ENCODE measurements around the gene SH3TC2.

SH3TC2 gene

DNA sequence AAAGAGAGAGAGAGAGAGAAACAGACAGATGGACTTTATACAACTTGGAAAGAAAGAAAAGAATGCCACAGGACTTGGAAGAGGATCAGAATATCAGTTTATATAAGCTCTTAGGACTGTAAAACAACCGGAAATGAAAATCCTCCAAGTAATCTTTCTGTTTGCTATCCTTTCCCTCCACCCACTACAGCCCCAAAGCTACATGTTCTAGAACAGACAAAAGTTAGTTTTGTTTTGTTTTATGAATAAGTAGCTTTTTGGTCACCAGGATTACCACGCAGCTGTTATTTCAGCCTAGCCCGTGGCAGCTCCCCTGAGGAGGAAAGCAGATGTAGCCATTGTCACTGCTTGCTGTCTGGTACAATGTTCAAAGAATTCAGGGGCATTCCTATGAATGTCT lies 66.6 kb downstream of the SH3TC2 start:
- no peak for DNase-seq

DNA sequence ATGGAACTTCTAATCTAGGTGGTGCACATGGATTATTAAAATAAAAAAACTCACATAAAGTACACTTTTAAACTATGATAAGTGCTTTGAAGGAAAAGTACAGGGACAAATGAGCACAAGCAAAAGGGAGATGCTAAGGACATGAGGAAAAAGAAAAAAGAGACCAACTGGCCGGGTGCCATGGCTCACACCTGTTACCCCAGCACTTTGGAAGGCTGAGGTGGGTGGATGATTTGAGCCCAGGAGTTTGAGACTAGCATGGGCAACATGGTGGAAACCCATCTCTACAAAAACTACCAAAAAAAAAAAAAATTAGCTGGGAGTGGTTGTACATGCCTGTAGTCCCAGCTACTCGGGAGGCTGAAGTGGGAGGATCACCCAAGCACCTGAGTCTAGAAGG lies 67.1 kb downstream of the SH3TC2 start:
- no peak for DNase-seq

DNA sequence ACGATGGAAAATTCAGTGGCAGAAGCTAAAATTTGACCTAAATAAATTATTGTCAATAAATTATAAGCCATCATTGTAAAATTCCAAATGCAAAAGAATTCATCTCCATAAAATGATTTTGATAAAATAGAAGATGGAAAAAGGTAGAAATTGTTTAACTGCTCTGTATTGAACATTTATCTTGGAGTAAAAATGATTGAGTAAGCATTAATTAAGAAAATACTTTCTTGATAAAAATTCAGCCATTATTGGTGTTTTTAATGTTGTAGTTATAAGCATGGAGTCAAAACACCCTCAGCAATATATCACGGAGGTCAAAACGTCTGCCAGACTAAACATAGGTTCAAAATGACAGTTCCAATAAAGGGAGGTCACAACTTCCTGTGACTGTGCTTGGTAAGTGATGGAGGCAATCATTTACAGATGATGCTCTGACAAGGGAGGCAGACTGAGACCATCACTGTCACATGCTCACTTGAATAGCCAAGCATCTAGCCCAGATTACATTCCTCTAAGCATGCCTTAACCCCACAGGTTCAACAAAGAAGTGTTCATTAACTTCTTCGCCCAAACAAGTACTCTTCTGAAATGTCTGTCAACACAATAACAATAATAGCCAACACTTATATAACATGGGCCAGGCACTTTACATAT lies 69.5 kb downstream of the SH3TC2 start:
- no peak for DNase-seq

DNA sequence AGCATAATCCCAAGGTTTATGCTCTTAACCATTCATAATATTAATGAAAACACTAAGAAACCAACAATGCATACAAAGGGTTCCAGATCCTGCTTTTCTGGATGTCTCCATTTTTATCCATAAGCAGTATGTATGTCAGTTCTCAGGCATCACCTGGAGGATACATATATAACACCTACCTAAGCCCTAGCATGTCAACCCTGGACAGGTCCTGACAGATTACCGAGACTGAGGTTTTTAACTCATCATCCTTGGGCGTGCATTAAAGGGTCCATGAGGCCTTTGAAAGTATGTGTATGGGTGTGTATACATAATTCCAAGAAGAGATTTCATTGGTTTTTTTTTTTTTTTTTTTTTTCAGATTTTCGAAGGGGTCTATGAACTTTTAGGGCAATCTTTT lies 70.6 kb downstream of the SH3TC2 start:
- DNase-seq = no peak

DNA sequence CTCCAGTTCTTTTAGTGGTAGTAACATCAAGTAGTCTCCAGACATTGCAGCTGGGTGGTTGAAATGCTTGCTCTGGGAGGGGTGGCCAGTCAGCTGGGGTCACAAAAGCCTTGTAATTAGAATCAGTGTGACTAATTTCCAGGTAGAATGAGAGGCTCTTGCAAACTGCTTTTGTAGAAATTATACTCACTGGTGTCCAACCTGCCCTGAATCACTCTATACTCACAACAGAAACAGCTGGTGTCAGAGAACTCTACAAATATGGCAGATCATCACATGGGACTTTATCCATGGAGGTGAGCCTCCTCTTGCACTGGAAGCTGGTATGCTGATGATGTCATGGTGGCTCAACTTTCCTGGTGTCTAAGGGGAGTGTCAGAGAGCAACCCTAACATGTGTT lies 71.3 kb downstream of the SH3TC2 start:
- DNase-seq = no peak

DNA sequence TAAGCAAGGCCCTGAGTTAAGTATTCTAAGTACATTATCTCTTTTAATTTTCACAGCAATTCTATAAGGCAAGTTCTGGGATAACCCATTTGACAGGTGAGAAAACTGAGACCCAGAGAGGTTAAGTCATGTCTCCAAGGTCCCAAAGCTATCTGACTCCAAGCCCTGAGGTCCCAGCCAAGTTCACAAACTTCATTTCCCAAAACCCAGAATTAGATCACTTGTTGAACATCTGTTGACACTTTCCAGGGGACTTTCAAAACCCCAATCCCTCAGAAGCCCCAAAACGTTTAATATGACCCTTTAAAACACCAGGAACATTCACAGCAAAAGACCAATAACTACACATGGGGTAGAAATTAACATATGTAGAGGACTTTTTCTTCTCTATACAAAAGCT lies 72.0 kb downstream of the SH3TC2 start:
- no peak for DNase-seq

DNA sequence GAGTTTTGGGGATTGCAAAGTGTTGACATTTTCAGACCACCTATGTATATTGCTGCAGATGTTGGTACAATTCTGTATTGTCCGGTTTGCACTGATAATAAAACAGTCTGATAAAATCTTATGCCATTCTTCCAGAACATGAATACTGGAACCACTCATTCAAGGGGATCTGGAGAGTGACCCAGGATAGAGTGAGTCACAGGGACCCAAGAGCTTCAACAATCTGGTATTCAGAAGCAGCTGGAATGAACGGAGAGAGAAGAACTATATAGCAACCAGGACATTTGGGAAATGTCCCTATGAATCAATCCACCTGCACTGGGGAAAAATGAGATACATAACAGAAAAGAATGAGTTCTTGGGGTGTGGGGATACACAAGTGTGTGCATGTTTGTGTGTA lies 73.3 kb downstream of the SH3TC2 start:
- no peak for DNase-seq

DNA sequence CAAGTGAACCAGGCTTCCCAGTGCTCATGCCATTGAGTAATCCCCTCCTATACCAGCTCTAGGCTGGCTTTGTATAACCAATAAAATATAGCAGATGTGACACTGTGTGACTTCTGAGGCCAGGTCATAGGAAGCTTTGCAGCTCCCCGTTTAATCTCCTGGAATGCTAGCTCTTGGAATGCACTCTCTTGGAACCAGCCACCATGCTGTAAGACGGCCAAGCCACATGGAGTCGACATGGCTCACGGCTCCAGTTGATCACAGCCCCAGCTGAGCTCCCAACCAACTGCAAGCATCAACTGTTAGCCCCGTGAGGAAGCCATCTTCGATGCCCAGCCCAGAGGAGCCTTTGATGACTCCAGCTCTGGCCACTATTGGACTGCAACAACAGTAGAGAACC lies 74.5 kb downstream of the SH3TC2 start:
- DNase-seq = no peak

DNA sequence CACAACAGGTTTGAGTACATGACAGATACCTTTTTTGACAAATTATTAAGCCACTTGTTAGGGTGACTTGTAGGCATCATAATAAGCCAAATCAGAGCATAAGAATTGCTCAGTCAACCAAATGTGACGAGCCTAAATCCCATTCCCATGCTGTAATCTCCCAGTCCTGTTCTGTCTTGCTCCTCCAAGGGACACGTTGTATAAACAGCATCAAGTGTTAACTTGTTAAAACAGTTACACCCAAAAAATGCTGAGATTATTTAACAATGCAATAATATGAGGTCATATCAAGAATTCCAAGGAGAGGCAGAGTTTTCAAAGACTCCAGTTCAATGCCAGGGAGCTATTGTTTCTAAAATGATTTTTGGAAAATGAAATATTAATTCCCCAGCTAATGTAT lies 76.2 kb downstream of the SH3TC2 start:
- DNase-seq = no peak

DNA sequence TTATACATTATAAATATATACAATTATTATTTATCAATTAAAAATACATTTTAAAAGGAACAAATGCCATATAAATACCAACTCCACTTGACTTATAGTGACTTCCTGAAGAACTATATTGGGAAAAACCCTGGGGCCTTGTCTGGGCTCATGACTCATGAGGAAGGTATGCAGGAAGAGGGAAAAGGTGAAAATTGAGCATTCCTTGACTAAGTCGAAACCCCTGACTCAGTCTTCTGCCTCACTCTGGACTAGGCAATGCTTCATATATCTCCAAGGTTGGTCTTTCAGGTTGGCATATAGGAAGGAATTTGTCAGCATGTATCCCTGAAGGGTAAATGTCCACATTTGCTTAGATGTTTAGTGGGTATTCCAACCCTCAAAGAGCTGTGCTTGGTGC lies 78.5 kb downstream of the SH3TC2 start:
- no peak for DNase-seq

DNA sequence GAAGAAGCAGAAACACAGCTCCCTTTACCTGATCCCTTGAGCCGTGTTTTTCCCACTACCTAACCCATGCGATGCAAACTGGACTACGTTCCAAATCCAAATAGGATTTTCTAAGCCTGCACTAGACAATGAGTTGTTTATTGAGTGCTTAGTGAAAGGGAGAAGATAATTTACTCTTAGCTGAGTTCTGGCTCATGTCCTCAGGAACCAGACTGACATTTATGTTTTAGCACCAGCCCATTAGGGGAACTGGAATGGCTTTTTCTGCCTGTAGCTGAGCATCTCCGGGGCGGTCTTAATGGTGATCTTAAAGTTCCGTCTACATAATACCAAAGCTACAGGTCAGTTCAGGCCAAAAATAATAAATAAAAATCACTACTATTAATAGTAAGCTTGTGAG lies 81.5 kb downstream of the SH3TC2 start:
- no peak for DNase-seq

DNA sequence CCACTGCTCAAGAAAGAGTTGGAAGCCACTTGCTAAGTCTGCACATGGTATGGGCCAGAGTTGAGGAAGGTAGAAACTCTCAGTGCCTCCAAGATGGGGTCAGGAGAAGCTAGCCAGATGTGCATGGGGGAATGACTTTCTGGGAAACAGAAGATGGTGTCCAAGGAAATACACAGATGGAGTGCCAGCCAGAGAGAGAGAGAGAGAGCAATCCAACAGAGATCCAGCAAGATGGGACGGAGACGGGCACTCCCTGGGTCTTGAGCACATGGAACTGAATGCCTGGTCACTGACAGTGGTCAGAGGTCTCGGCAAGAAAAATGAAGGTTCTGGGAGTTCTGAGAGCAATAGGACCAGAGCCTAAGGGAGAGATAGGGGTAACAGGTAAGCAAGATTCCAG lies 82.1 kb downstream of the SH3TC2 start:
- DNase-seq = no peak

DNA sequence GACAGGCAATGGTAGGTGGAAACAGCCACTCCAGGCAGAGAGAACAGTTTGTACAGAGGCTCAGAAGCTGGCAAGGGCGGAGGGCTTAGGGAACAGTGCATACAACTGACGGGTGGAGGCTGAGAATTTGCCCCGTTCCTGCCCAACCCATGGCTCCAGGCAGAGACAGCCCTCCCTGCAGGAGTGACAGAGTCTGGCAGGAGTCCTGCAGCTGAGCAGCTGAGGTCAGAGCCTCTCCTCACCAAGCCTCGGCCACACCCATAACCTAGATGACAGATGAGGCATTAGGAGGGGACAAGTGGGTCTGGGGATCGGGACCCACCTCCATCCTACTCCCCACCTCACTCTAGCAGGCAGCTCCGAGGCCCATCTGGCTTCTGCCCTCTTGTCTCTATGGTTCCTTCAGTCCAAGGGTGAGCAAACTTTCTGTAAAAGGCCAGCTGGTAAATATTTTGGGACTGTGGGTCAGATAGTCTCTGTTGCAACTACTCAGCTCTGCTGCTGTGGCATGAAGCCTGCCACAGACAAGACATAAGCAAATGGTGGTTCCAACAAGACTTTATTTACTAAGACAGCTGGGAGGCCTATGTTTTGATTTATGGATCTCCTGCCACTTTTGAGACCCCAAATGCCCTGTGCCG lies 83.7 kb downstream of the SH3TC2 start:
- DNase-seq = no peak

DNA sequence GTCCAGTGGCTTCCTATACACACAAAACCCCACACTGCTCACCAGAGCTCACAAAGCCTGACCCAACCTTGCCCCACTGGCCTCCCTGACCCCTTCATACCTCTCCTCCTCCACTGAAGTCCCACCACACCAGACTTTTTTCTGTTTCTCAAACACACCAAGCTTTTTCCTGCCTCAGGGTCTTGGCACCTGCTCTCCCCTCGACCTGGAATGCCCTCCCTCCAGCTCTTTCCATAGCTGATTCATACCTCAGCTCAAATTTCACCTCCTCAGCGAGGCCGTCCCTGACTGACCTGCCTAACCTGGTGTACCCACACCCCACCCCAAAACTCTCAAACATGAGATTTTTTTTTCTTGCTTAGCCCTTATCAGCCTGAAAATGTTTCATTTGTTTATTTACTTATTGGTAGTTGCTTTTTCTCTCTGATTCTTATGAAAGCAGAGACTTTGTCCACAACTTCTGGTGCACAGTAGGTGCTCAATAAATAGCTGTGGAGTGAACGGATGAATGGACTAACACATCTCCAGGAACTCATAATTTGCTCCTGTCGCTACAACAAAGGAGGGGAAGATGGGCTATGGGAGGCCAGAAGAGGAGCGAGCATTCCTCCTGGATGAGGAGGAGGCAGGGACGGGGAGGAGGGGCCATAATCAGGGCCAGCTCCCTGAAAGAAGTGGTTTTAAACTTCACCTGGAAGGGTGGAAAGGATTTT lies 84.3 kb downstream of the SH3TC2 start:
- no peak for DNase-seq

DNA sequence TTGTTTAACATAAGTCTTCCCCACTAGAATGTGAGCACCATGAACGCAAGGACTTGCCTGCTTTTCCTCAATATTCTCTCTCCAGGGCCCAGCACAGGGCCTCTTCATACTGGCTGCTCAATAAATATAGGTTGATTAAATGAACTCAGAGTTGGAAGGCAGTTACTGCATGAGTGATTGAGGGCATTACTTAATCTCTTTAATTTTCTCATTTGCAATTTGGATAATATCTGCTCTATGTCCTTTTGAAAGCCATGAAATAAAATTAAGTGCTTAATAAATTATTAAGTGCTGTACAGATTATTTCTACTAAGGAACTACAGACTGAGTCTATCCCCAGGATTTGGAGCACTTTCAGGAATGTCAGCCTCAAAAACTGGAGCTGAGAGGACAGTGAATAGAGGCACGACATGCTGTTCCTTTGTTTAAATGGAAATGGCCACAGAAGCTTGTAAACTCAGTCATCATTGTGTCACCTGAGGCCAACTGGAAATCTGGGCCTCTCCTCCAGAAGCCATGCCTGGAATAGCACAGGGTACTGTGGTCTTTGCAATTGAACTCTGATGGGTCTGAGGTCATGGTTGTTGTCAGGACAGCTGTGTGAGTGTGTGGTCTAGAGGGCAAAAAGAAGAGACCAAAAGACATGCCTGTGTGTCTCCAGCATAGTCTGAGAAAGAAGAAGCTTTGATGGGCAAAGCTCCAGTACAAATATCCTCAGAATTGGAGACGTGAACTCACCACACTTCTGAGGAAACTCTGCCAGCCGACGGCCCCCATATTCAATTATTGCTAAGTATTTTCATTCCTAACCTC lies 86.1 kb downstream of the SH3TC2 start:
- no peak for DNase-seq

DNA sequence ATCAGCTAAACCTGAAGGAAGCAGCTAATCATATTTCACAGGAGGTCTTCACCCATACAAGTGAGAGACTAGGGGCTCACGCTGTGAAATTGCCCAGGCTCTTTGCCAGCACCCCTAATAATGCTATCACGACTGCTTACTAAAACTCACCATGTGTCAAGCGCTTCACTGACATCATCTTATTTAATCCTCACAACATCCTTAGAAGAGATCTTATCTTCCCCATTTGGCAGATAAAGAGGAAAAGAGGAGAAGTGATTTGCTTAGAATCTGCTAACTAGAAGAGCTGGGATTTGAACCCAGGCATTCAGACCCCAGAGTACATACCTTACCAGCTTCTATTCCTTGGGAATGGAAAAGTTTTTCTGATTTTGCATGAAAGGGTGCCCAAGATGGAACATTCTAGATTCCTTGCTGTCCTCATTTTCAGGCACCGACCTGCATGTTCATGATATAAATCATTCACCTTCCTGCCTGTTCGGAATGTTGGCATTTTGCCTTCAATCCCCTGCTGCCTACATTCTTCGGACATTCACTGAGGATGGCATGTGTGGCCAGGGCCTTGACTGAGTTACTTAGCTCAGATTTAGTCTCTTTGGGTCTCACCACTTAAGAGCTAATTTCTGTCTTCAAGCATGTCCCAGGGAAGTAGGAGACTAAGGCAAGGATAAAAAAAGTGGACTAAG lies 88.1 kb downstream of the SH3TC2 start:
- DNase-seq = no peak

DNA sequence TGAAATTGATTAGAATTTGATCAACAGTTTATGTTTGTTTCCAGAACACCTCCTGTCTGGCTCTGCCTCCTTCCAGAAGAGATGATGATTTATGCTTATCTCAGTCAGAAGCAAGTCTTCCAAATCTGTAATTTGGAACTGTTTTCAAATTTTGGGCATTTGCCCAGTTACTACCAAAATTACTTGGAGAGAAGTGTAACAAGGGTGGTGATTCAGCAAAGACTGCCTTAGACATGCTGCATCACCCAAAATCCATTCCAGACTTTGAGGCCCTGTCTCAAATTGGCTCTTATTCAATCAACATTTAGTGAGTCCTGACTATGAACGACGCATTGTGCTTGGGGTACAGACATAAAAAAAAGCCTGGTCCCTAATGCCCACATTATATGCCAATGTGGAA lies 89.4 kb downstream of the SH3TC2 start:
- DNase-seq = no peak

DNA sequence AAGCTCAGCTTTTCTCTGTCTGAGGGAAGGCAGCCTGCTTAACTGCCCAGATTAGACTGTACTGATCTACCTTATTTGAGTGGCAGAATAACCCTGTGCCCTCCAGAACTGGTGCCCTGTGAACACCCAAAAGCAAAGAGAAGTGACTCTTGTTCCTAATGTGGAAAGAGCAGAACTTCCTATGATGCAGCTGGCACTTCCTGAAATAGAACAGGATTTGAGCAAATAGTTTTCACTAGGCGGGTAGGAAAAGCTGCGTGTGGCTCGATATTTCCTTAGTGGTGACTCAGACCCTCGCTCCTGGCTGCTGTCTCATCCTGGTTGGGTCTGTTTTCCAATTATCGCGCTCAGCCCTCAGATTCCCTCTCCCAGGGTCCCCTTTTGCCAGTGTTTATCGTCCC lies 89.9 kb downstream of the SH3TC2 start:
- no peak for DNase-seq

DNA sequence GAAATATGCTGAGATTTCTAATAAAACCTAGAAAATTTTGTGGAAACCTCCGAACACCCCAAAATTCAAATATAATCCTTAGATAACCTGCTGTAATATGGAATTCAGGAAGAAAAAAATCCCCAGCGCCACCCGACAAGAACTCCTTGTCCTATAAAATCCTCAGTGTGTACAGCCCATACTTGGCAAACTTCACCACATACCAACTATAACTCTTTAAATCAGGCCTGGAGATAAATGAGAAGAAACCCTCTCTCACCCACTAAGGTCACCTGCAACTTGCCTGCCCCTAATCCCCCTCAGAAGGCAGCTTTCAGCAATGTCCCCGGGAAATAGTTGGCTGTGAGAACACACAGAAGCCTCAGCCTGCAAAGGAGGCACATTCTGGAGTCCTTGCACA lies 90.5 kb downstream of the SH3TC2 start:
- no peak for DNase-seq

DNA sequence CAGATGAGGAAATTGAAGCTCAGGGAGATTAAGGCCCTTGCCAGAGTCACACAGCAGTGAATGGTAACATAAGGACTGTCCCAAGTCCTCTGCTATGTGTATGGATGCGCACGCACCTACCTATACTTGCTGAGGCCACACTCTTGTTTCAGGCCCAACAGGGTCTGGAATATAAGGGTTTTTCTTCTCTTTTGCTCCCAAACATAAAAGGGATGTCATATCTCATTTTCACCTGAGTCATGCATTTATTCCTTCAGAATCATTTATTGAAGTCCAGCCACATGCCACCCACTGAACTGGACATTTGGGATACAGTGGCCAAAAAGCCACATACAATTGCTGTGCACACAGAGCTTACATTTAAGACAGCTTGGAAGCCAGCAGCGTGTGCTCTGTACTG lies 92.0 kb downstream of the SH3TC2 start:
- DNase-seq = no peak

DNA sequence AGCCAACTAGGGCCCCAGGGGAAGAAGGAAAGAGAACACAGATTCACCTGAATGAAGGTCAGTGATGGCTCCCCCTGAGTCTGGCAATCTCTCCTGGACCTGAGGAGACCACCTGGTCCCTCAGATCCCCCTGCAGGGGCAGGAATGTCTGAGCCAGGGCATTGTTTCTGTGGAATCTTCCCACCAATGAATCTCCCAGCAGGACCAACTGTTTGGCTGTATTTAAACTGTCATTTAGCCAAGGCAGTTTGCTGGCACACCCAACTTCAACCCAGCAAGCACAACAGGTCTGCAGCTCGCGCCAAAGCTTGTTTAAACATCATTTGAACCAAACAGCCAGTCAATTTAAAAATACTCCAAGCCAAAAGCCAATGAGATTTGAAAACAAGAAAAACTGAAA lies 92.6 kb downstream of the SH3TC2 start:
- DNase-seq = no peak

DNA sequence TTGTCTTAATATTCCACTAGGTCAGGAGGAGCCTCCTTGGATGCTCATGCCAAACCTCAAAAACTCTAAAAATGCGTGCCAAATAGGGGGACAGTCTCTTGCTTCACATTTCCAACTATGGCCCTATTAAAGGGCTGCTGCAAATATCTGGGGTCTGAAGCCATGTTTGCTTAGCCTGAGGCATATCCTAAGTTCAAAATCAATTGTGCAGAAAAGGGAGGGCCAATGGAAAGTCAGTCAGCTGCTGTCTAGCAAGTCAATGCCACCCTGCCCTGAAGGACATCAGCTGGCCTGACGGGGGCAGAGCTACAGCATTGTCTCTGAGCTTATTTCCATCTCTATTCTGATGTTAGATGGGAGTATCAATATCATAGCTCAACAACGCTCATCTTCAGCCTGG lies 93.6 kb downstream of the SH3TC2 start:
- no peak for DNase-seq

DNA sequence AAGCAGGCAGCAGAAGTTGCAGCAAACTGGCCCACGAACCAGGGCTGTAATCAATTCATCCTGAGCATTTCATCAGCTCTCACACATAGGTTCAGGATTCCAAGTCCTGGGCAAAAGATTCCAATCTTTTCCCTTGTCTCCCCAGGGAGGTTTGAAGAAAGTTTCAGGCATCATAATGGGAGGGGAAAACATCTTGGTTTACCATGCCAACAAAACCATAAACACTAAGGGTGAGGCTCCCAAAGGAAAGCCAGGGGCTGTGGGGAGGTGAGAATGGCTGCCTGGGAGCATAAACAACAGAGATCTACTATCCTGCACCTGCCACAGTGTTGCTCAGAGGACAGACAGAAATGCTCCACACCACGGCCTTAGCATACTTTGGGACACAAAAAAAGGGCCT lies 94.6 kb downstream of the SH3TC2 start:
- no peak for DNase-seq

All from NCI-H526 treated with DMSO at 0.1 percent for 48 hours (cell line).